ENCODE data around the gene DTNA. TPM values are rescaled to one million over a fixed set of nuclear protein-coding genes. Genes with fewer than 3 reads are reported as not detected.
"Not testable (repeated sequence)": the region's sequence is repeated elsewhere in the genome, so short reads cannot be mapped to it uniquely, and the experiment has no call there.

The DTNA gene
- total RNA-seq, 1 experiment from 2014 or later = 10.4 TPM

GRCh38 chr18:34676816-34677574 lies 33.1 kb upstream of the DTNA start:
- H3K27ac Mint-ChIP-seq (ENCODE audit: unreplicated experiment) = no peak overlapping the region
- H3K9me3 Mint-ChIP-seq (ENCODE audit: unreplicated experiment) = peaks cover under 1% of the 10 kb centered on the region
- BruUV-seq (replicated peaks) = no TSS peak
- H3K4me3 ChIP-seq (ENCODE audit: low read depth, low read length) = no peak overlapping the region
- DNase-seq = no peak
- H3K9me3 ChIP-seq = no peaks in the 10 kb centered on the region
- CTCF ChIA-PET = no interaction called here
- H3K4me1 ChIP-seq = no peaks in the 10 kb centered on the region
- no peak overlapping the region for H3K4me3 Mint-ChIP-seq (ENCODE audit: unreplicated experiment)
- no peaks in the 10 kb centered on the region for H3K4me1 Mint-ChIP-seq (ENCODE audit: low read depth, unreplicated experiment)
- no peaks in the 10 kb centered on the region for H3K36me3 Mint-ChIP-seq (ENCODE audit: insufficient read depth, unreplicated experiment)
- TF ChIP-seq CTCF (IDR thresholded peaks at IDR 0.05; ENCODE audit: insufficient read depth in 1 of 2, low read depth in 1 of 2, low read length in 1 of 2, severe bottlenecking in 1 of 2, unreplicated experiment in 1 of 2) = no peak
- POLR2A ChIA-PET = no interaction called here
- intact Hi-C loops (cut with micrococcal nuclease; ENCODE audit: unreplicated experiment) = no loop called here
- H3K36me3 ChIP-seq (ENCODE audit: control insufficient read depth, insufficient read depth, low read length) = no peaks in the 10 kb centered on the region
- no peaks in the 10 kb centered on the region for H3K27me3 ChIP-seq (replicated peaks; ENCODE audit: control insufficient read depth, insufficient read depth, low read length)
- no peaks in the 10 kb centered on the region for H3K27me3 Mint-ChIP-seq (ENCODE audit: insufficient read depth, unreplicated experiment)

- not testable (repeated sequence) for DNase-seq
Measured at GRCh38 chr18:34689750-34690149, 20.3 kb upstream of the DTNA start.

GRCh38 chr18:34691614-34692013 lies 18.5 kb upstream of the DTNA start:
- Mint-ChIP-seq H3K9me3 (ENCODE audit: unreplicated experiment) (no peaks in the 10 kb centered on the region), H3K4me3 (ENCODE audit: unreplicated experiment) (no peak overlapping the region)
- CTCF ChIA-PET = interaction anchor here (0.6 kb wide), 1 partner anchor 467 kb away, joined by 3 read pairs; the partner anchor contains the start of gene NOL4

More at GRCh38 chr18:34689750-34690149, 20.3 kb upstream of the DTNA start:
- H3K4me1 Mint-ChIP-seq (ENCODE audit: low read depth, unreplicated experiment); intact Hi-C loops (cut with micrococcal nuclease; ENCODE audit: unreplicated experiment); BruUV-seq (replicated peaks); H3K4me3 Mint-ChIP-seq (ENCODE audit: unreplicated experiment); H3K36me3 Mint-ChIP-seq (ENCODE audit: insufficient read depth, unreplicated experiment); CTCF ChIA-PET; H3K9me3 ChIP-seq; H3K4me3 ChIP-seq (ENCODE audit: low read depth, low read length); H3K27ac Mint-ChIP-seq (ENCODE audit: unreplicated experiment); H3K36me3 ChIP-seq (ENCODE audit: control insufficient read depth, insufficient read depth, low read length); H3K27me3 Mint-ChIP-seq (ENCODE audit: insufficient read depth, unreplicated experiment); POLR2A ChIA-PET; H3K27me3 ChIP-seq (replicated peaks; ENCODE audit: control insufficient read depth, insufficient read depth, low read length); H3K9me3 Mint-ChIP-seq (ENCODE audit: unreplicated experiment); H3K4me1 ChIP-seq: not testable (repeated sequence)

More at GRCh38 chr18:34691614-34692013, 18.5 kb upstream of the DTNA start:
- Mint-ChIP-seq H3K4me1 (ENCODE audit: low read depth, unreplicated experiment) (no peaks in the 10 kb centered on the region), H3K36me3 (ENCODE audit: insufficient read depth, unreplicated experiment) (no peaks in the 10 kb centered on the region), H3K27me3 (ENCODE audit: insufficient read depth, unreplicated experiment) (no peaks in the 10 kb centered on the region), H3K27ac (ENCODE audit: unreplicated experiment) (no peak overlapping the region)
- no peaks in the 10 kb centered on the region for H3K4me1 ChIP-seq
- POLR2A ChIA-PET = no interaction called here
- no TSS peak for BruUV-seq (replicated peaks)
- no peaks in the 10 kb centered on the region for H3K9me3 ChIP-seq
- no peak for DNase-seq
- no peaks in the 10 kb centered on the region for H3K36me3 ChIP-seq (ENCODE audit: control insufficient read depth, insufficient read depth, low read length)
- no peak overlapping the region for H3K4me3 ChIP-seq (ENCODE audit: low read depth, low read length)
- H3K27me3 ChIP-seq (replicated peaks; ENCODE audit: control insufficient read depth, insufficient read depth, low read length) = no peaks in the 10 kb centered on the region
- TF ChIP-seq CTCF (IDR thresholded peaks at IDR 0.05; ENCODE audit: insufficient read depth in 1 of 2, low read depth in 1 of 2, low read length in 1 of 2, severe bottlenecking in 1 of 2, unreplicated experiment in 1 of 2) = no peak
- intact Hi-C loops (cut with micrococcal nuclease; ENCODE audit: unreplicated experiment) = no loop called here
